GM21529 (cell line): ENCODE measurements around the gene NACC2.
"Not testable (repeated sequence)": the region's sequence is repeated elsewhere in the genome, so short reads cannot be mapped to it uniquely, and the experiment has no call there.

ENCODE experiments used
- ATAC-seq: cut with Tn5 transposase; IDR thresholded peaks from one replicate; pipeline ENCODE4 v1.9.1; 2021; ENCODE audit not compliant: unreplicated experiment

NACC2 gene

GRCh38 chr9:135970128-135970815 lies 124.8 kb downstream of the NACC2 start:
- ATAC-seq: no peak

DNA sequence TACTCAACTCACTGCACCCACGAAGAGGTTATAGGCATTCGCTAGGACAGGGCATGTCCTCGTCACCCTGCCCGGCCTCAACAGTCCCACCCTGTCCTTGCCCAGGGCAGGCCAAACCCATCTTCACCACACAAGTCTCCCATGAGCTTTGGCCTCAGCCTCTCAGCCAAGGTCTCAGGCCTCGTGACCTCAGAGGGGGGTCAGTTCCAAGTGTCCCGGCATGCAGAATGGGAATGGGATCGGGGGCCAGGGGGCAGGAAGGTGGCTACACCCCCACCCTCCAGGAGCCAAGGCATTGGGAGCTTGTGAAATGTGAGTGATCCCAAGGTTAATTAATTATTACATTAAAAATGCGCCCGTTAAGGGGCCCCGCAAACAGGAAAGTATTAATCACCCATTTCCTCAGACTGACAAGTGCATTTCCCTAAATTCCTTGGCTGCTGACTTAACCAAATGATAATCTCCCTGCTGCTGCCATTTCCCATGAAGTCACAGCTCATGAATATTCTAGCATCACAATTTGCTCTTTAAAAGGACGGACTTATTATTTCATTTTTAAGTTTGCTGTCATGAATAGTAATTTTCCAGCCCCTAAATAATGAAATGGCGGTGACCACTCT lies 125.9 kb downstream of the NACC2 start:
- ATAC-seq: no peak

- no peak for ATAC-seq
Measured at GRCh38 chr9:135968601-135969000, 126.5 kb downstream of the NACC2 start.

DNA sequence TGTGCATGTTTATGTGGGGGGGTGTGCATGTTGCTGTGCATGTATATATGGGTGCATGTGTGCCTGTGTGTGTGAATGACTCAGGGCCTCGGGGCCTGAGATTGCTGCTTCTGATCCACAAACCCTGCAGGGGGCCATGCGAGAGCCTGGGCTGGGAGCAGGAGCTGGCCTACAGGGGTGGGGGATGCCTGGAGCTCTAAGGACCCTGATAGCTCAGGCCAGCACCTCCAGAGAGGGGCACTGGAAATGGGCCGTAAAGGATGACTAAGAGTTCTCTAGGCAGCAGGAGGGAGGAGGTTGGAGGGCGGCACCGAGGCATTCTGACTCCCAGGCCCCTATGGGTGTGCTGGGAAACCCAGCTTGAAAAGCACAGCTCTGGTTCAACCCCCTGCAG lies 127.0 kb downstream of the NACC2 start:
- no peak for ATAC-seq

DNA sequence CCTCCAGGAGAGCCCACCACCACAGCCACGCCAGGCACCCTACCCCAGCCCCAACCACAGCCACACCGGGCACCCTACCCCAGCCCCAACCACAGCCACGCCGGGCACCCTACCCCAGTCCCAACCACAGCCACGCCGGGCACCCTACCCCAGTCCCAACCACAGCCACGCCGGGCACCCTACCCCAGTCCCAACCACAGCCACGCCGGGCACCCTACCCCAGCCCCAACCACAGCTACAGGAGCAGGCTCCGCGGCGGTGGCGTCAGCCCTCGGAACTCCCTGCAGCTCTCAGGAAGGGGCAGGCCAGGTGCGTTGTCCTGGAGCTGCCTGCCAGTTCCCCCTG lies 128.2 kb downstream of the NACC2 start:
- ATAC-seq: not testable (repeated sequence)

DNA sequence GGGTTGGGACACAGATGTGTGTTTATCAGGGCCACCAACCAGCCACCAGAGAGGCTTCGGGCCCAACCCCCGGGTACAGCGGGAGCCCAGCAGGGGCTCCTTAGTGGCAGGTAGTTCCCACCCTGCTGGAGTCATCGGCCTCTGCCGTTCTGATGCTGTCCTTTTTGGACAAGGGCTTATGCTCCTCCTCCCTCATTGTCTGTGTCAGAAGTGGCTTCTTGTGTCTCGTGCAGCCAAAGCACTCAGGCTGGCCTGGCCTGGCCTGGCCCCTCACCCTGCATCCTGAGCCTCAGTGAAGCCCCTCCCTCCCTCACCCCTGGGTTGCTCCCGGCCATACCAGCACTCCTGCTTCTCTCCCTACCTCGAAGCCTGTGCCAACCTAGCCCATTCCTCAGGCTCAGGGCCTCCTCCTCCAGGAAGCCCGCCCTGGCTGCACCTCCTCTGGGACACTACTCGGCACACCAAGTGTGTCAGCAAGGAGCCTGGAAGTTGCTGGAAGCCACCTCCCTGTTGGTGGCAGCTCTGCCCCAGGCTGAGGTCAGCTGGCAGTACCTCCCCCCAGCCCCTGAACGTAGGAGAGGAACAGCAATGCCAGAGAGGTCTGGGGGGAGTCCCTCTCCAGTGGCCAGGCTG lies 129.8 kb downstream of the NACC2 start:
- ATAC-seq: no peak

DNA sequence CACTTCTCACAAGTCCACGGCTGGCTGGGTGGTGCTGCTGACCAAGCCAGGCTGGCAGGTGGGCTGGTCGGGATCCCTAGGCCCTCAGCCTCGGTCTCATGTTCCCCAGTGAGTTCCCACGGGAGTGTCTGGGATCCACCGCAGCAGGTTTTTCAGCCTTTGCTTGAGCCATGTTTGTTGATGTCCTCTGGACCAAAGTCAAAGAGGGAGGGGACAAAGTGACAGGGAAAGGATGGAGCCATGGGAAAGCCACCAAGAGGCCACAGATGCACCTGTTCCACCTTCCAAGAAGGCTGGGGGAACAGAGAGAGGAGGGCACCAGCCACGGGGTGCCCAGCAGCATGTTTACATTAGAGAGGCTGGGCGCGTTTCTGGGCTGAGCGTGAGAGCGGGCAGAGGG lies 131.2 kb downstream of the NACC2 start:
- ATAC-seq: no peak

DNA sequence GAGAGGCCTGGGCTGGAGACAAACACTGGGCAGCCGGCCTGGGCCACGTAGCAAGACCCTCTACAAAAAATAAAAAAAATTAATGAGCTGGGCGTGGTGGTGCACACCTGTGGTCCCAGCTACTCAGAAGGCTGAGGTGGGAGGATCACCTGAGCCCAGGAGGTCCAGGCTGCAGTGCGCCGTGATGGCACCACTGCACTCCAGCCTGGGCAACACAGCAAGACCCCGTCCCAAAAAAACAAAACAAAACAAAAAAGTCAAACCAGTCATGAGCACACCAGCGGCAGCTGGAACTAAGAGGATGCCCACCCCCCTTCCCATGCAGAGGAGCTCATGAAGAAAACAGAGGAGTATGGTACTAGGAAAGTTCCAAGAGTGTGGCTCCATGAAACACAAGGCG lies 131.8 kb downstream of the NACC2 start:
- ATAC-seq: no peak

DNA sequence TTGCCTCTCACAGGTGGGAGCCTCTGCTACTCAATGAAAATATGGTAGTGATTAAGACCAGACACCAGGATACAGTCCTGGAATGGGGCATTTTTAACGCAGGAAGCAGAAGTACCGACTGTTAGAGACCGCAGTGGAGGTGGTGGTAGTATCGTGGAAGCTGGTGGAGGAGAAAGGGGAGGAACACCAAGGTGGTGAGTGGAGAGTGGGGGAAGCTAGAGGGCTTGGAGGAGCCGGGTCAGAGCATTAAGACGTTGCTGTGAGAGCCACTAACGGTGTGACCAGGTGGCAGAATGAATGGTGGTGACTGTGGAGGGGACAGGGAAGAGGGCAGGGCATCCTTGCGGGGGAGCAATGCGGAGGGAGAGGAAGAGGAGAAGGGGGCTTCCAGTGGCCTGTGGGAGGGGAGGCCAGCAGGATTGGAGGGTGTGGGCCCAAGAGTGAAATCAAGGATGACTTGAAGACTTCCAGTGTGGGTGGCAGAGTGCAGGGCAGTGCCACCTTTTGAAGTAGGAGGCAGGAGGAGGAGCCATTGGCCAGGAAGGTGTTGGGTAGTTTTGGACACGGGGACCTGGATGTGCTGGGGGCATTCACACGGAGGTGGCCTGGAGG lies 132.3 kb downstream of the NACC2 start:
- no peak for ATAC-seq

- no peak for ATAC-seq
Measured at GRCh38 chr9:135961811-135962695, 133.0 kb downstream of the NACC2 start.

GRCh38 chr9:135961277-135961715 lies 133.8 kb downstream of the NACC2 start, which contains the start of gene UBAC1:
UBAC1 (minus strand) TSS chr9:135961373; CDS start chr9:135961162, 211 bp downstream.
- peak; percentile 88 for ATAC-seq

- ATAC-seq: peak; percentile 1
Measured at GRCh38 chr9:135960411-135961276, 134.4 kb downstream of the NACC2 start.

DNA sequence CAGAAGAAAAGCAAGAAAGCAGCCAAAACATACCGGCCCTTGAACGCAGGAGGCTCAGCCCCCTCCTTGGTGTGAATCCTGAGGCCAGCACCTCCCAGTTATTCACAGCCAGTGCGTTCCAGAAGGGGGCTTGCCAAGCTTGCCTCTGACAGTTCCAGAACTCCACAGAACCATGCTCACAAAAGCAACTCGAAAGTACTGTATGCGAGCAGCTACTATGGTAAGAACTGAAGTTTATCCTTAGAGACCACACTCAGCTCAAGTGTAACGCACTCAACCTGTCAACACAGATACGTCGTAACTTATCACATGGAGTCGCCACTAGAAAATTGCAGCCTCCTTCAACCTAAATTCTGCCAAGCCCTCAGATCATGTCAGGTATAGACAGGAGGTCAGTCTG lies 135.3 kb downstream of the NACC2 start:
- no peak for ATAC-seq

GRCh38 chr9:135958485-135958884 lies 136.6 kb downstream of the NACC2 start:
- no peak for ATAC-seq

GRCh38 chr9:135957431-135957830 lies 137.7 kb downstream of the NACC2 start:
- no peak for ATAC-seq

GRCh38 chr9:135956802-135957174 lies 138.3 kb downstream of the NACC2 start:
- no peak for ATAC-seq
